Measurements from ENCODE around the gene CYP2S1.

Gene CYP2S1

GRCh38 chr19:41217741-41218140, 24.7 kb downstream of the CYP2S1 start:
- no peak for TF ChIP-seq CTCF (IDR thresholded peaks at IDR 0.05; ENCODE audit: borderline replicate concordance, insufficient read depth, low read depth, low read length)
- H3K4me3 ChIP-seq (ENCODE audit: low read depth, low read length), result no peak overlapping the region

- H3K4me3 ChIP-seq (ENCODE audit: low read depth, low read length), result no peak overlapping the region
- TF ChIP-seq CTCF (IDR thresholded peaks at IDR 0.05; ENCODE audit: borderline replicate concordance, insufficient read depth, low read depth, low read length), result no peak
Observed at GRCh38 chr19:41218249-41218614, 25.2 kb downstream of the CYP2S1 start.

GRCh38 chr19:41218615-41219507, 25.8 kb downstream of the CYP2S1 start, which contains the start of gene AXL:
AXL (plus strand) TSS chr19:41219223; CDS start chr19:41219393, 170 bp downstream.
- no peak within 1 kb of the TSS for H3K4me3 ChIP-seq (ENCODE audit: low read depth, low read length)
- TF ChIP-seq CTCF (IDR thresholded peaks at IDR 0.05; ENCODE audit: borderline replicate concordance, insufficient read depth, low read depth, low read length), result no peak

GRCh38 chr19:41219924-41220567, 27.0 kb downstream of the CYP2S1 start:
- no peak for TF ChIP-seq CTCF (IDR thresholded peaks at IDR 0.05; ENCODE audit: borderline replicate concordance, insufficient read depth, low read depth, low read length)
- H3K4me3 ChIP-seq (ENCODE audit: low read depth, low read length), result no peak overlapping the region

GRCh38 chr19:41220811-41221210, 27.8 kb downstream of the CYP2S1 start:
- no peak for TF ChIP-seq CTCF (IDR thresholded peaks at IDR 0.05; ENCODE audit: borderline replicate concordance, insufficient read depth, low read depth, low read length)
- H3K4me3 ChIP-seq (ENCODE audit: low read depth, low read length), result no peak overlapping the region

- TF ChIP-seq CTCF (IDR thresholded peaks at IDR 0.05; ENCODE audit: borderline replicate concordance, insufficient read depth, low read depth, low read length), result no peak
- no peak overlapping the region for H3K4me3 ChIP-seq (ENCODE audit: low read depth, low read length)
Observed at GRCh38 chr19:41221514-41222205, 28.6 kb downstream of the CYP2S1 start.
